Hepatocyte (in vitro differentiated cells): ENCODE measurements around the gene ATP6V1F. TPM values are rescaled to one million over a fixed set of nuclear protein-coding genes. Genes with fewer than 3 reads are reported as not detected.

Experiments used
- DNase-seq: peaks from one replicate; pipeline ENCODE4 v3.0.0-alpha.2; 2016; ENCODE audit warnings: low spot score
- H2AFZ ChIP-seq: fragments of 200-600 bp; sonication (generic); 2 replicates; pipeline ENCODE4 v1.6.0; 2016; ENCODE audit warnings: antibody characterized with exemption, mild to moderate bottlenecking
- H3K27ac ChIP-seq: fragments of 200-600 bp; sonication (generic); 2 replicates; pipeline ENCODE4 v1.5.1; 2016; ENCODE audit warnings: mild to moderate bottlenecking
- H3K27me3 ChIP-seq: fragments of 200-600 bp; sonication (generic); 2 replicates; pipeline ENCODE4 v1.6.1; 2016
- H3K36me3 ChIP-seq: fragments of 200-600 bp; sonication (generic); replicated peaks from 2 replicates; pipeline ENCODE4 v1.5.1; 2016; ENCODE audit warnings: low read depth; ENCODE audit not compliant: insufficient read depth
- H3K4me1 ChIP-seq: fragments of 200-600 bp; sonication (generic); 2 replicates; pipeline ENCODE4 v1.5.1; 2016; ENCODE audit warnings: mild to moderate bottlenecking, moderate library complexity; ENCODE audit not compliant: insufficient read depth
- H3K4me2 ChIP-seq: fragments of 200-600 bp; sonication (generic); 2 replicates; pipeline ENCODE4 v1.6.0; 2016
- H3K4me3 ChIP-seq: fragments of 200-600 bp; sonication (generic); 2 replicates; pipeline ENCODE4 v1.5.1; 2016; ENCODE audit warnings: mild to moderate bottlenecking
- H3K79me2 ChIP-seq: fragments of 200-600 bp; sonication (generic); 2 replicates; pipeline ENCODE4 v1.6.0; 2017; ENCODE audit warnings: mild to moderate bottlenecking
- H3K9me2 ChIP-seq: fragments of 200-600 bp; sonication (generic); replicated peaks from 2 replicates; pipeline ENCODE4 v1.6.0; 2017; ENCODE audit warnings: mild to moderate bottlenecking; ENCODE audit not compliant: insufficient read depth
- H3K9me3 ChIP-seq: fragments of 200-600 bp; sonication (generic); 2 replicates; pipeline ENCODE4 v1.5.1; 2016; ENCODE audit warnings: low read depth, mild to moderate bottlenecking
- H4K20me1 ChIP-seq: fragments of 200-600 bp; sonication (generic); 2 replicates; pipeline ENCODE4 v1.6.0; 2016; ENCODE audit warnings: mild to moderate bottlenecking; ENCODE audit not compliant: insufficient read depth, poor library complexity, severe bottlenecking
- EZH2 ChIP-seq: fragments of 200-600 bp; sonication (generic); IDR thresholded peaks from 2 replicates; pipeline ENCODE4 v1.6.1; 2016; ENCODE audit warnings: antibody characterized with exemption, mild to moderate bottlenecking, borderline replicate concordance
- EZH2phosphoT487 ChIP-seq: fragments of 200-600 bp; sonication (generic); IDR thresholded peaks from one replicate; pipeline ENCODE4 v1.6.1; 2018; ENCODE audit warnings: antibody characterized with exemption, mild to moderate bottlenecking, low read depth, moderate library complexity; ENCODE audit not compliant: unreplicated experiment, severe bottlenecking
- WGBS: methylation state at CpG from one replicate; pipeline ENCODE4 v1.1.6; 2016; ENCODE audit warnings: low lambda C conversion rate; ENCODE audit errors: missing lambda C conversion rate; 5-methylcytosine and 5-hydroxymethylcytosine counted together
- polyA plus RNA-seq: library from polyadenylated mRNA; unstranded; fragments of >200 nt; fragmentation: Nextera tagmentation; extraction: Ambion mirVana; gene quantifications from 2 replicates; pipeline ENCODE4 v1.2.1, GENCODE V29; 2016
- total RNA-seq: library from RNA; depleted of rRNA; stranded (reverse); fragments of >200 nt; gene quantifications from 2 replicates; pipeline ENCODE4 v1.2.3, GENCODE V29; 2014
- TF ChIP-seq, protein P1 (sequence below): fragments of 200-600 bp; sonication (generic); IDR thresholded peaks from 2 replicates; pipeline ENCODE4 v1.5.1; 2016; ENCODE audit warnings: antibody characterized with exemption, mild to moderate bottlenecking; ENCODE audit not compliant: poor library complexity

The ATP6V1F gene
- total and polyA plus RNA-seq, 2 experiments from 2014 or later = 184 to 422 TPM

DNA sequence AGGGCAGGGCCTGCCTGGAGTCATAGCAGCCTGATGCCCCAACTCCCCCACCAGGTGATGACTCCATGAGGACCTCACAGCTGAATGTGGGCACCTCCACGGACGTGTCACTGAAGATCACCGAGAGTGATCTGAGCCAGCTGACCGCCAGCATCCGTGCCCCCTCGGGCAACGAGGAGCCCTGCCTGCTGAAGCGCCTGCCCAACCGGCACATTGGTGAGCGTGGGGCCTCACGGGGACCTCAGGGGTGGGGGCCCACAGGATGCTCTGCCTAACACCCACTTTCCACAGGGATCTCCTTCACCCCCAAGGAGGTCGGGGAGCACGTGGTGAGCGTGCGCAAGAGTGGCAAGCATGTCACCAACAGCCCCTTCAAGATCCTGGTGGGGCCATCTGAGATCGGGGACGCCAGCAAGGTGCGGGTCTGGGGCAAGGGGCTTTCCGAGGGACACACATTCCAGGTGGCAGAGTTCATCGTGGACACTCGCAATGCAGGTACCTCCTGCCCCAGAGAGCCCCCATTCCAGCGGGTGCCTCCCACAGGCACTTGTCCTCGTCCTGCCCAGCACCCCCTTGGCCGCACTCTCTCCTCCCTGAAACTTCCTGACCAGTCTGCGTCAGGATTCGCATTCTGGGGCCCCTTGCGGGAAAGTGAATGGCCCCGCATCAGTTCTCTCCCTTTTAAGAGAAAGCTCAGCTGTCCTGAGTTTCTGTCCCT, 10.0 kb upstream of the ATP6V1F start:
- H2AFZ ChIP-seq = no peak overlapping the region
- H4K20me1 ChIP-seq = no peaks in the 10 kb centered on the region
- H3K4me1 ChIP-seq = no peaks in the 10 kb centered on the region
- H3K27ac ChIP-seq = no peak overlapping the region
- DNase-seq = no peak
- WGBS = 96% methylated on average over 24 of the region's 28 CpGs
- no peaks in the 10 kb centered on the region for H3K79me2 ChIP-seq
- H3K36me3 ChIP-seq = no peaks in the 10 kb centered on the region
- no peak overlapping the region for H3K4me3 ChIP-seq
- H3K9me2 ChIP-seq = no peaks in the 10 kb centered on the region
- TF ChIP-seq EZH2 (no peak), EZH2phosphoT487 (no peak)
- TF ChIP-seq, protein P1, sequence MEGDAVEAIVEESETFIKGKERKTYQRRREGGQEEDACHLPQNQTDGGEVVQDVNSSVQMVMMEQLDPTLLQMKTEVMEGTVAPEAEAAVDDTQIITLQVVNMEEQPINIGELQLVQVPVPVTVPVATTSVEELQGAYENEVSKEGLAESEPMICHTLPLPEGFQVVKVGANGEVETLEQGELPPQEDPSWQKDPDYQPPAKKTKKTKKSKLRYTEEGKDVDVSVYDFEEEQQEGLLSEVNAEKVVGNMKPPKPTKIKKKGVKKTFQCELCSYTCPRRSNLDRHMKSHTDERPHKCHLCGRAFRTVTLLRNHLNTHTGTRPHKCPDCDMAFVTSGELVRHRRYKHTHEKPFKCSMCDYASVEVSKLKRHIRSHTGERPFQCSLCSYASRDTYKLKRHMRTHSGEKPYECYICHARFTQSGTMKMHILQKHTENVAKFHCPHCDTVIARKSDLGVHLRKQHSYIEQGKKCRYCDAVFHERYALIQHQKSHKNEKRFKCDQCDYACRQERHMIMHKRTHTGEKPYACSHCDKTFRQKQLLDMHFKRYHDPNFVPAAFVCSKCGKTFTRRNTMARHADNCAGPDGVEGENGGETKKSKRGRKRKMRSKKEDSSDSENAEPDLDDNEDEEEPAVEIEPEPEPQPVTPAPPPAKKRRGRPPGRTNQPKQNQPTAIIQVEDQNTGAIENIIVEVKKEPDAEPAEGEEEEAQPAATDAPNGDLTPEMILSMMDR = no peak
- no peak overlapping the region for H3K4me2 ChIP-seq
- no peaks in the 10 kb centered on the region for H3K27me3 ChIP-seq
- H3K9me3 ChIP-seq = no peaks in the 10 kb centered on the region

GRCh38 chr7:128853799-128854198, 8.9 kb upstream of the ATP6V1F start:
- Histone ChIP-seq H2AFZ (no peak overlapping the region), H4K20me1 (no peaks in the 10 kb centered on the region), H3K27me3 (no peaks in the 10 kb centered on the region), H3K4me1 (no peaks in the 10 kb centered on the region), H3K27ac (no peak overlapping the region), H3K9me2 (no peaks in the 10 kb centered on the region), H3K4me2 (no peak overlapping the region), H3K36me3 (no peaks in the 10 kb centered on the region), H3K79me2 (no peaks in the 10 kb centered on the region), H3K9me3 (no peaks in the 10 kb centered on the region), H3K4me3 (no peak overlapping the region)
- 93% methylated on average over 14 of the region's 23 CpGs for WGBS
- DNase-seq = no peak
- TF ChIP-seq EZH2phosphoT487 (no peak), EZH2 (no peak)
- TF ChIP-seq, protein P1 = no peak

DNA sequence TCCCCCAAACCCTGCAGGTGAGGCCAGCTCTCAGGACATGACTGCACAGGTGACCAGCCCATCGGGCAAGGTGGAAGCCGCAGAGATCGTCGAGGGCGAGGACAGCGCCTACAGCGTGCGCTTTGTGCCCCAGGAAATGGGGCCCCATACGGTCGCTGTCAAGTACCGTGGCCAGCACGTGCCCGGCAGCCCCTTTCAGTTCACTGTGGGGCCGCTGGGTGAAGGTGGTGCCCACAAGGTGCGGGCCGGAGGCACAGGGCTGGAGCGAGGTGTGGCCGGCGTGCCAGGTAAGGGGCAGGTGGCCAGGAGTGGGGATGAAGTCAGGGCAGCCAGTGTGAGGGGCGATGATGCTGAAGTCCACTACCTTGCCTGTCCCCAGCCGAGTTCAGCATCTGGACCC, 8.3 kb upstream of the ATP6V1F start:
- Histone ChIP-seq H3K9me3 (no peaks in the 10 kb centered on the region), H3K9me2 (no peaks in the 10 kb centered on the region), H3K79me2 (no peaks in the 10 kb centered on the region), H4K20me1 (no peaks in the 10 kb centered on the region), H3K36me3 (no peaks in the 10 kb centered on the region), H2AFZ (no peak overlapping the region), H3K27ac (no peak overlapping the region), H3K27me3 (no peaks in the 10 kb centered on the region), H3K4me2 (no peak overlapping the region), H3K4me1 (no peaks in the 10 kb centered on the region), H3K4me3 (no peak overlapping the region)
- 98% methylated on average over 21 of the region's 21 CpGs for WGBS
- DNase-seq = no peak
- TF ChIP-seq, protein P1 = no peak
- TF ChIP-seq EZH2phosphoT487 (no peak), EZH2 (no peak)
